Endothelial cell of umbilical vein (primary cell): ENCODE measurements around the gene TRAF3. TPM values are rescaled to one million over a fixed set of nuclear protein-coding genes. Genes with fewer than 3 reads are reported as not detected.
A peak's percentile ranks its signal among the peaks of the same experiment; 100 is the strongest.
"Not testable (repeated sequence)": the region's sequence is repeated elsewhere in the genome, so short reads cannot be mapped to it uniquely, and the experiment has no call there.

Source experiments
- BruUV-seq: library from RNA; stranded (reverse); fragments of 400-500 nt; replicated peaks from 2 replicates; lab custom pipeline; 2021; lab: Mats Ljungman, UMichigan
- CTCF ChIA-PET: fragments of 300-600, 350-600 bp; sonication (Branson Sonifier 250); formaldehyde crosslinking; loops from one replicate; lab custom pipeline; 2021; ENCODE audit warnings: antibody characterized with exemption, inconsistent platforms; lab: Charles Lee
- POLR2A ChIA-PET: fragments of 300-600, 350-600 bp; sonication (Branson Sonifier 250); formaldehyde crosslinking; loops from one replicate; lab custom pipeline; 2021; ENCODE audit warnings: antibody characterized with exemption, inconsistent platforms; lab: Charles Lee
- DNase-seq: peaks from one replicate; pipeline ENCODE4 v3.0.0-alpha.2; 2011; ENCODE audit warnings: low read depth, low spot score
- FAIRE-seq: peaks from 2 replicates; lab custom pipeline; 2011; peaks lifted over from hg19 to GRCh38; lab: Jason Lieb, UNC
- H2AFZ ChIP-seq: 2 replicates; pipeline ENCODE4 v1.6.0; 2012; ENCODE audit warnings: low read depth, low read length, control low read depth, inconsistent platforms
- H3K27ac ChIP-seq: 2 replicates; pipeline ENCODE4 v1.5.1; 2011; ENCODE audit warnings: low read depth, mild to moderate bottlenecking, control low read depth, low read length, moderate library complexity; ENCODE audit not compliant: insufficient read depth
- H3K27me3 ChIP-seq, 2 experiments: 2 replicates each; pipeline versions ENCODE4 v1.6.0 to v1.6.1; 2011; ENCODE audit warnings: low read length in 2 of 2, mixed read lengths in 1 of 2; ENCODE audit not compliant: control insufficient read depth in 2 of 2, insufficient read depth in 2 of 2
- H3K36me3 ChIP-seq, 2 experiments: 2 replicates in 1 of 2; 3 replicates in 1 of 2; pipeline ENCODE4 v1.5.1; 2011; ENCODE audit warnings: low read length in 2 of 2, mild to moderate bottlenecking in 1 of 2, moderate library complexity in 1 of 2; ENCODE audit not compliant: control insufficient read depth in 2 of 2, insufficient read depth in 2 of 2; ENCODE audit errors: extremely low read depth in 1 of 2
- H3K4me1 ChIP-seq: 3 replicates; pipeline ENCODE4 v1.5.1; 2011; ENCODE audit warnings: mild to moderate bottlenecking, low read length; ENCODE audit not compliant: control insufficient read depth, insufficient read depth; ENCODE audit errors: extremely low read depth
- H3K4me2 ChIP-seq: 2 replicates; pipeline ENCODE4 v1.6.1; 2011; ENCODE audit warnings: low read length, control low read depth, mixed read lengths; ENCODE audit not compliant: insufficient read depth
- H3K4me3 ChIP-seq, 3 experiments: fragments of 200-600 bp in 1 of 3; sonication (generic), shearing (Covaris generic) in 1 of 3; replicated peaks in 1 of 3; 2 replicates each; pipeline ENCODE4 v1.5.1; 2011 to 2016; ENCODE audit warnings: control low read depth in 3 of 3, low read length in 3 of 3, mild to moderate bottlenecking in 2 of 3, inconsistent platforms in 1 of 3, low read depth in 1 of 3, moderate library complexity in 1 of 3; ENCODE audit not compliant: insufficient read depth in 1 of 3
- H3K79me2 ChIP-seq: 2 replicates; pipeline ENCODE4 v1.6.0; 2012; ENCODE audit warnings: low read length, inconsistent platforms; ENCODE audit not compliant: control insufficient read depth, insufficient read depth
- H3K9ac ChIP-seq: replicated peaks from 2 replicates; pipeline ENCODE3; 2011; ENCODE audit warnings: low read length, control low read depth; ENCODE audit not compliant: insufficient read depth; ENCODE audit errors: extremely low read depth
- H3K9me1 ChIP-seq: replicated peaks from 3 replicates; pipeline ENCODE4 v1.6.0; 2011; ENCODE audit warnings: mild to moderate bottlenecking, low read length; ENCODE audit not compliant: control insufficient read depth, insufficient read depth; ENCODE audit errors: extremely low read depth
- H3K9me3 ChIP-seq: replicated peaks from 2 replicates; pipeline ENCODE4 v1.5.1; 2012; ENCODE audit warnings: low read length, inconsistent platforms; ENCODE audit not compliant: control insufficient read depth, insufficient read depth
- H4K20me1 ChIP-seq: replicated peaks from 2 replicates; pipeline ENCODE3; 2011; ENCODE audit warnings: mild to moderate bottlenecking, low read length; ENCODE audit not compliant: control insufficient read depth, insufficient read depth; ENCODE audit errors: extremely low read depth
- CTCF ChIP-seq, 2 donors: IDR thresholded peaks; 1 replicate in 1 of 2; 2 replicates in 1 of 2; pipeline ENCODE4 v1.5.1; 2011; ENCODE audit warnings: low read length in 2 of 2, mild to moderate bottlenecking in 2 of 2, moderate library complexity in 2 of 2, control low read depth in 1 of 2, inconsistent platforms in 1 of 2, low read depth in 1 of 2; ENCODE audit not compliant: insufficient read depth in 1 of 2; ENCODE audit errors: extremely low read depth in 1 of 2
- EZH2 ChIP-seq: IDR thresholded peaks from 2 replicates; pipeline ENCODE4 v1.6.1; 2012; ENCODE audit warnings: borderline replicate concordance, low read depth, mild to moderate bottlenecking, moderate library complexity, low read length, inconsistent platforms; ENCODE audit not compliant: severe bottlenecking
- FOS ChIP-seq: IDR thresholded peaks from 2 replicates; pipeline ENCODE4 v1.6.1; 2011; ENCODE audit warnings: mild to moderate bottlenecking, low read length, moderate library complexity, borderline replicate concordance; ENCODE audit not compliant: insufficient read depth
- GATA2 ChIP-seq: IDR thresholded peaks from 2 replicates; pipeline ENCODE4 v1.7.0; 2011; ENCODE audit warnings: low read depth, mild to moderate bottlenecking, moderate library complexity, mixed read lengths, low read length; ENCODE audit not compliant: insufficient read length, insufficient read depth
- JUN ChIP-seq: IDR thresholded peaks from 2 replicates; pipeline ENCODE4 v1.6.1; 2011; ENCODE audit warnings: borderline replicate concordance, low read depth; ENCODE audit not compliant: insufficient read length, insufficient read depth
- MAX ChIP-seq: IDR thresholded peaks from 2 replicates; pipeline ENCODE4 v1.6.1; 2011; ENCODE audit not compliant: insufficient read depth, insufficient read length
- MYC ChIP-seq: IDR thresholded peaks from one replicate; pipeline ENCODE4 v1.6.1; 2011; ENCODE audit warnings: mild to moderate bottlenecking, low read depth, low read length
- POLR2A ChIP-seq: IDR thresholded peaks from 2 replicates; pipeline ENCODE4 v1.6.1; 2012; ENCODE audit warnings: low read depth, mild to moderate bottlenecking, control low read depth, low read length
- POLR2AphosphoS5 ChIP-seq: IDR thresholded peaks from 2 replicates; pipeline ENCODE4 v1.6.1; 2012; ENCODE audit warnings: low read depth, mild to moderate bottlenecking, control low read depth, low read length, moderate library complexity; ENCODE audit not compliant: insufficient read depth
- dilution Hi-C: fragments of 300-500 bp; cut with MboI; formaldehyde crosslinking; loops from one replicate; pipeline ENCODE4 v1.15.0; 2019; ENCODE audit warnings: low sequenced_read_pairs; ENCODE audit not compliant: extremely low pct_ligation_motif_present
- intact Hi-C: fragments of 100-400 bp; cut with micrococcal nuclease; formaldehyde crosslinking; loops from one replicate; pipeline ENCODE4 v1.10.0; 2022
- polyA plus RNA-seq, 4 experiments: library from polyadenylated mRNA; depleted of rRNA in 3 of 4; stranded (reverse) in 3 of 4; unstranded in 1 of 4; fragments of >200 nt; gene quantifications; 2 replicates each; pipeline versions ENCODE4 v1.2.1 to v1.2.3, GENCODE V29; 2011 to 2012; ENCODE audit warnings: missing spikeins in 1 of 4
- total RNA-seq: library from RNA; stranded (reverse); gene quantifications from 2 replicates; pipeline ENCODE4 v1.2.3, GENCODE V29; 2021

The TRAF3 gene
- total and polyA plus RNA-seq, 2 donors (not counting 3 experiments of a cell fraction or from before 2014, with no cell fraction given), result 14.4 to 27.6 TPM

- Histone ChIP-seq H3K27me3 (no peaks in the 10 kb centered on the region), H3K4me3 (no peak overlapping the region), H3K27ac (no peak overlapping the region), H4K20me1 (no peaks in the 10 kb centered on the region), H3K9me1 (no peaks in the 10 kb centered on the region), H3K9ac (no peak overlapping the region), H3K9me3 (no peaks in the 10 kb centered on the region), H3K4me1 (peaks cover 4% of the 10 kb centered on the region), H3K79me2 (peaks cover 66% of the 10 kb centered on the region), H3K4me2 (no peak overlapping the region), H2AFZ (no peak overlapping the region), H3K36me3 (no peaks in the 10 kb centered on the region)
- POLR2A ChIA-PET, result no interaction called here
- dilution Hi-C loops (no loop called here), intact Hi-C loops (no loop called here)
- peak; percentile 78 for FAIRE-seq
- CTCF ChIA-PET, result interaction anchor here (0.6 to 1.1 kb wide), 2 partner anchors 23 to 48 kb away, joined by 3 read pairs; no protein-coding TSS in a partner anchor
- TF ChIP-seq GATA2 (no peak), MAX (no peak), FOS (no peak), POLR2A (no peak), POLR2AphosphoS5 (no peak), JUN (no peak), EZH2 (no peak), MYC (no peak), CTCF (IDR thresholded peaks at IDR 0.05; ENCODE audit: extremely low read depth in 1 of 2, insufficient read depth in 1 of 2, low read depth in 1 of 2, low read length in 2 of 2) (no peak)
- DNase-seq, result peak; percentile 15
- no TSS peak for BruUV-seq
These were observed 45.1 kb downstream of the TRAF3 start for GRCh38 chr14:102822311-102822863.

GRCh38 chr14:102822887-102823286 is 45.6 kb downstream of the TRAF3 start:
- H3K27ac ChIP-seq, intact Hi-C loops, H3K4me1 ChIP-seq, DNase-seq, H2AFZ ChIP-seq, FAIRE-seq, H3K4me3 ChIP-seq, H3K9me1 ChIP-seq, H3K4me2 ChIP-seq, H4K20me1 ChIP-seq, H3K9me3 ChIP-seq, H3K27me3 ChIP-seq, H3K9ac ChIP-seq, POLR2A ChIA-PET, H3K36me3 ChIP-seq, dilution Hi-C loops, BruUV-seq: not testable (repeated sequence)
- H3K79me2 ChIP-seq, result peaks cover 70% of the 10 kb centered on the region
- CTCF ChIA-PET, result interaction anchor here (1.1 kb wide), 1 partner anchor 24 kb away, joined by 3 read pairs; no protein-coding TSS in a partner anchor
